Astrocyte (in vitro differentiated cells and primary cell): ENCODE data around the gene FAHD2B.
"Not testable (repeated sequence)": the region's sequence is repeated elsewhere in the genome, so short reads cannot be mapped to it uniquely, and the experiment has no call there.

Experiments
- CTCF ChIP-seq: IDR thresholded peaks from 2 replicates; pipeline ENCODE4 v1.5.1; 2011; ENCODE audit warnings: low read depth, mild to moderate bottlenecking, inconsistent platforms, low read length, moderate library complexity; ENCODE audit not compliant: insufficient read depth
- EZH2 ChIP-seq: IDR thresholded peaks from 2 replicates; pipeline ENCODE4 v1.6.1; 2012; ENCODE audit warnings: mild to moderate bottlenecking, low read length, inconsistent platforms; ENCODE audit not compliant: insufficient read depth

GRCh38 chr2:97059782-97060181 is 34.9 kb downstream of the FAHD2B start:
- not testable (repeated sequence) for TF ChIP-seq CTCF, EZH2
